Neural cell (in vitro differentiated cells): Measurements from ENCODE around the gene ASTN1.

Source experiments
- EP300 ChIP-seq: fragments of 450-650 bp; conservative IDR thresholded peaks from 2 replicates; pipeline ENCODE4 v1.6.1; 2014; ENCODE audit warnings: antibody characterized with exemption, mild to moderate bottlenecking, moderate library complexity; ENCODE audit not compliant: poor library complexity, severe bottlenecking
- EZH2 ChIP-seq: fragments of 200-600, 300-800 bp; shearing (Covaris generic), sonication (generic); IDR thresholded peaks from 2 replicates; pipeline ENCODE4 v1.6.1; 2014; ENCODE audit warnings: antibody characterized with exemption, low read length, borderline replicate concordance, mild to moderate bottlenecking; ENCODE audit not compliant: insufficient read depth, poor library complexity, severe bottlenecking
- POLR2AphosphoS5 ChIP-seq: IDR thresholded peaks from 2 replicates; pipeline ENCODE4 v1.6.1; 2012
- SMC3 ChIP-seq: fragments of 450-650 bp; conservative IDR thresholded peaks from 2 replicates; pipeline ENCODE4 v1.6.1; 2014; ENCODE audit warnings: antibody characterized with exemption, mild to moderate bottlenecking, moderate library complexity; ENCODE audit not compliant: poor library complexity
- TAF1 ChIP-seq: IDR thresholded peaks from 2 replicates; pipeline ENCODE4 v1.6.1; 2012; ENCODE audit warnings: low read depth
- TF ChIP-seq, protein P1 (sequence below): fragments of 450-650 bp; IDR thresholded peaks from 2 replicates; pipeline ENCODE4 v1.5.1; 2014; ENCODE audit warnings: antibody characterized with exemption, mild to moderate bottlenecking, moderate library complexity; ENCODE audit not compliant: poor library complexity, severe bottlenecking

GRCh38 chr1:177069490-177069889 lies 95.0 kb downstream of the ASTN1 start:
- TF ChIP-seq POLR2AphosphoS5 (no peak), SMC3 (no peak), EP300 (no peak), TAF1 (no peak), EZH2 (no peak)
- TF ChIP-seq, protein P1, sequence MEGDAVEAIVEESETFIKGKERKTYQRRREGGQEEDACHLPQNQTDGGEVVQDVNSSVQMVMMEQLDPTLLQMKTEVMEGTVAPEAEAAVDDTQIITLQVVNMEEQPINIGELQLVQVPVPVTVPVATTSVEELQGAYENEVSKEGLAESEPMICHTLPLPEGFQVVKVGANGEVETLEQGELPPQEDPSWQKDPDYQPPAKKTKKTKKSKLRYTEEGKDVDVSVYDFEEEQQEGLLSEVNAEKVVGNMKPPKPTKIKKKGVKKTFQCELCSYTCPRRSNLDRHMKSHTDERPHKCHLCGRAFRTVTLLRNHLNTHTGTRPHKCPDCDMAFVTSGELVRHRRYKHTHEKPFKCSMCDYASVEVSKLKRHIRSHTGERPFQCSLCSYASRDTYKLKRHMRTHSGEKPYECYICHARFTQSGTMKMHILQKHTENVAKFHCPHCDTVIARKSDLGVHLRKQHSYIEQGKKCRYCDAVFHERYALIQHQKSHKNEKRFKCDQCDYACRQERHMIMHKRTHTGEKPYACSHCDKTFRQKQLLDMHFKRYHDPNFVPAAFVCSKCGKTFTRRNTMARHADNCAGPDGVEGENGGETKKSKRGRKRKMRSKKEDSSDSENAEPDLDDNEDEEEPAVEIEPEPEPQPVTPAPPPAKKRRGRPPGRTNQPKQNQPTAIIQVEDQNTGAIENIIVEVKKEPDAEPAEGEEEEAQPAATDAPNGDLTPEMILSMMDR: no peak
